Heart right ventricle (tissue), 16 donors: ENCODE results near the gene RPL6. TPM values are rescaled to one million over a fixed set of nuclear protein-coding genes. Genes with fewer than 3 reads are reported as not detected.
A peak's percentile ranks its signal among the peaks of the same experiment; 100 is the strongest.
"Not testable (repeated sequence)": the region's sequence is repeated elsewhere in the genome, so short reads cannot be mapped to it uniquely, and the experiment has no call there.

Experiments used
- ATAC-seq, 8 donors: fragments of 200-7000 bp; cut with Tn5 transposase; one replicate each; pipeline ENCODE4 v1.9.1; 2020; ENCODE audit warnings: mild to moderate bottlenecking in 8 of 8, moderate library complexity in 8 of 8, moderate number of reproducible peaks in 1 of 8
- DNase-seq, 2 donors: peaks; one replicate each; pipeline ENCODE4 v3.0.0-alpha.2; 2020
- H3K27ac ChIP-seq, 10 donors: fragments of 200-600 bp; sonication (generic) in 2 of 10; one replicate each; pipeline versions ENCODE4 v1.5.0 to v1.8.0; 2020 to 2022; ENCODE audit warnings: mild to moderate bottlenecking in 3 of 10
- H3K27me3 ChIP-seq, 7 donors: fragments of 200-600 bp; one replicate each; pipeline ENCODE4 v1.8.0; 2021 to 2022; ENCODE audit warnings: mild to moderate bottlenecking in 2 of 7
- H3K36me3 ChIP-seq, 9 donors: fragments of 200-600 bp; sonication (generic) in 1 of 9; one replicate each; pipeline versions ENCODE4 v1.5.0 to v1.8.0; 2020 to 2022; ENCODE audit warnings: mild to moderate bottlenecking in 2 of 9
- H3K4me1 ChIP-seq, 9 donors: fragments of 200-600 bp; sonication (generic) in 1 of 9; one replicate each; pipeline versions ENCODE4 v1.5.0 to v1.8.0; 2020 to 2022; ENCODE audit warnings: mild to moderate bottlenecking in 4 of 9
- H3K4me3 ChIP-seq, 10 donors: fragments of 200-600 bp; sonication (generic) in 2 of 10; one replicate each; pipeline versions ENCODE4 v1.5.0 to v1.8.0; 2020 to 2022; ENCODE audit warnings: mild to moderate bottlenecking in 7 of 10, moderate library complexity in 2 of 10
- H3K9me3 ChIP-seq, 11 donors: fragments of 200-600 bp in 10 of 11; sonication (generic) in 2 of 11; one replicate each; pipeline versions ENCODE4 v1.5.0 to v1.8.0; 2013 to 2022; ENCODE audit warnings: mild to moderate bottlenecking in 2 of 11, control low read depth in 1 of 11, moderate library complexity in 1 of 11
- WGBS, 2 donors: extraction: QIAGEN DNeasy Blood & Tissue Kit; methylation state at CpG; one replicate each; pipeline ENCODE4 v1.1.7; 2013; ENCODE audit warnings: inconsistent platforms in 1 of 2; 5-methylcytosine and 5-hydroxymethylcytosine counted together
- intact Hi-C, 10 donors: fragments of 100-400 bp; cut with DNase I; formaldehyde crosslinking; loops; one replicate each; pipeline versions ENCODE4 v1.11.1 to v1.14.2; 2022
- polyA plus RNA-seq, 2 donors: library from polyadenylated mRNA; stranded (reverse); fragments of 200-250 nt; gene quantifications; one replicate each; pipeline ENCODE4 v1.2.3, GENCODE V29; 2013
- total RNA-seq, 10 donors: library from RNA; stranded (reverse); fragmentation: NEBNext Ultra II Directional in 3 of 10; extraction: Animal tissue kit (Norgen Biotek cat#: 25700) in 3 of 10; gene quantifications; one replicate each; pipeline versions ENCODE4 v1.2.1 to v1.2.4, GENCODE V29; 2021 to 2023
- TF ChIP-seq, protein P1 (sequence below), 9 donors: fragments of 200-600 bp; sonication (generic) in 2 of 9; IDR thresholded peaks; one replicate each; pipeline versions ENCODE4 v1.5.0 to v1.8.0; 2021 to 2022; ENCODE audit warnings: antibody characterized with exemption in 9 of 9, mild to moderate bottlenecking in 5 of 9, moderate library complexity in 1 of 9
- donor health status: Arrhythmogenic right ventricular cardiomyopathy.
- donor health status: ischemic (EF 13 %, LVEDD 7.1; RV severe dilation, severe dysfunction).
- donor health status: healthy with polysubstance abuse.
- donor health status: DM: no; HTN: yes; CAD: no.
- donor health status: DM: no; HTN: no; CAD: no.
- donor health status: ischemic (EF 25% LVEDD 6.9; RV normal size, moderate dysfunction).
- donor health status: ischemic (EF 25% LVEDD 5.7; RV mildly dilated, moderate dysfunction).
- donor health status: healthy.
- donor health status: DM: yes; HTN: yes; CAD: no.
- donor health status: Ischemic cardiomyopathy.
- donor health status: ischemic (EF 35%, LVEDD 5.7; RV mildly dilated, moderate dysfunction).
- donor health status: nonischemic (EF 11% LVEDD 7.7; RV severe dilation, severe dysfunction).
- donor health status: DM: yes; HTN: yes; CAD: no.
- donor health status: PGD.
- donor health status: ischemic (EF 29% LVEDD 5.4; RV normal size, mild dysfunction).
- donor health status: nonischemic (EF 23%, LVEDD 6.1; RV moderate dilation, normal function).

RPL6 gene
- total and polyA plus RNA-seq, 12 donors, result 564 to 1,749 (median 624) TPM

- no peak for ATAC-seq
Measured at GRCh38 chr12:112413855-112414625, 4.6 kb upstream of the RPL6 start.

GRCh38 chr12:112409906-112410244 lies 470 bp upstream of the RPL6 start:
- Histone ChIP-seq H3K4me3 (peak overlapping the region in 3 of 10 donors; percentile 78 to 83 (median 83)), H3K36me3 (peaks cover 0 to 35% (median 33%) of the 10 kb centered on the region in 9 donors), H3K9me3 (no peaks in the 10 kb centered on the region), H3K27me3 (no peaks in the 10 kb centered on the region), H3K27ac (peak overlapping the region in 4 of 10 donors; percentile 85 to 95 (median 90)), H3K4me1 (peaks cover 0 to 33% (median 20%) of the 10 kb centered on the region in 9 donors)
- TF ChIP-seq, protein P1, sequence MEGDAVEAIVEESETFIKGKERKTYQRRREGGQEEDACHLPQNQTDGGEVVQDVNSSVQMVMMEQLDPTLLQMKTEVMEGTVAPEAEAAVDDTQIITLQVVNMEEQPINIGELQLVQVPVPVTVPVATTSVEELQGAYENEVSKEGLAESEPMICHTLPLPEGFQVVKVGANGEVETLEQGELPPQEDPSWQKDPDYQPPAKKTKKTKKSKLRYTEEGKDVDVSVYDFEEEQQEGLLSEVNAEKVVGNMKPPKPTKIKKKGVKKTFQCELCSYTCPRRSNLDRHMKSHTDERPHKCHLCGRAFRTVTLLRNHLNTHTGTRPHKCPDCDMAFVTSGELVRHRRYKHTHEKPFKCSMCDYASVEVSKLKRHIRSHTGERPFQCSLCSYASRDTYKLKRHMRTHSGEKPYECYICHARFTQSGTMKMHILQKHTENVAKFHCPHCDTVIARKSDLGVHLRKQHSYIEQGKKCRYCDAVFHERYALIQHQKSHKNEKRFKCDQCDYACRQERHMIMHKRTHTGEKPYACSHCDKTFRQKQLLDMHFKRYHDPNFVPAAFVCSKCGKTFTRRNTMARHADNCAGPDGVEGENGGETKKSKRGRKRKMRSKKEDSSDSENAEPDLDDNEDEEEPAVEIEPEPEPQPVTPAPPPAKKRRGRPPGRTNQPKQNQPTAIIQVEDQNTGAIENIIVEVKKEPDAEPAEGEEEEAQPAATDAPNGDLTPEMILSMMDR (IDR thresholded peaks at IDR 0.05), result no peak
- ATAC-seq (peak in 4 of 8 donors; percentile 5 to 42 (median 10)), DNase-seq (no peak)
- intact Hi-C loops, result no loop called here
- 94 to 96% methylated on average over 14 of the region's 14 CpGs for WGBS, 2 donors

More at GRCh38 chr12:112413855-112414625, 4.6 kb upstream of the RPL6 start:
- intact Hi-C loops, result no loop called here
- Histone ChIP-seq H3K27me3 (no peaks in the 10 kb centered on the region), H3K36me3 (no peaks in the 10 kb centered on the region), H3K4me3 (no peak overlapping the region), H3K9me3 (no peaks in the 10 kb centered on the region), H3K4me1 (peaks cover 0 to 16% (median 7%) of the 10 kb centered on the region in 9 donors), H3K27ac (no peak overlapping the region)
- TF ChIP-seq, protein P1 (IDR thresholded peaks at IDR 0.05), result no peak
- WGBS, 2 donors, result 36 to 38% methylated on average over 2 of the region's 2 CpGs
- no peak for DNase-seq

GRCh38 chr12:112408621-112409020 lies 784 bp downstream of the RPL6 start:
- 15 to 20% methylated on average over 5 of the region's 5 CpGs for WGBS, 2 donors
- H3K4me1 ChIP-seq, result peaks cover 0 to 33% (median 20%) of the 10 kb centered on the region in 9 donors
- peak overlapping the region; percentile 56 to 90 (median 80) for H3K4me3 ChIP-seq
- peaks cover 0 to 48% (median 41%) of the 10 kb centered on the region in 9 donors for H3K36me3 ChIP-seq
- TF ChIP-seq, protein P1 (IDR thresholded peaks at IDR 0.05), result no peak
- intact Hi-C loops, result no loop called here
- no peaks in the 10 kb centered on the region for H3K9me3 ChIP-seq
- H3K27me3 ChIP-seq, result no peaks in the 10 kb centered on the region
- peak overlapping the region; percentile 48 to 95 (median 90) for H3K27ac ChIP-seq
- ATAC-seq (no peak), DNase-seq (no peak)

- ATAC-seq, H3K9me3 ChIP-seq, intact Hi-C loops, H3K27me3 ChIP-seq, DNase-seq: not testable (repeated sequence)
- peak overlapping the region in 2 of 10 donors; percentile 78 to 86 for H3K4me3 ChIP-seq
- WGBS, 2 donors, result 75 to 84% methylated on average over 6 of the region's 6 CpGs
- peaks cover 0 to 49% (median 41%) of the 10 kb centered on the region in 9 donors for H3K36me3 ChIP-seq
- peaks cover 0 to 33% (median 20%) of the 10 kb centered on the region in 9 donors for H3K4me1 ChIP-seq
- peak overlapping the region in 1 of 10 donors; percentile 95 for H3K27ac ChIP-seq
Measured at GRCh38 chr12:112407683-112408082, 1.7 kb downstream of the RPL6 start.
